Measurements from ENCODE around the gene TMEM97. TPM values are rescaled to one million over a fixed set of nuclear protein-coding genes. Genes with fewer than 3 reads are reported as not detected.

Gene TMEM97
- total RNA-seq, 1 donor from 2014 or later: 2.5 TPM

- peaks cover 33% of the 10 kb centered on the region for H3K4me1 ChIP-seq
- TF ChIP-seq CTCF (IDR thresholded peaks at IDR 0.05) (no peak), POLR2AphosphoS5 (IDR thresholded peaks at IDR 0.05; ENCODE audit: insufficient read depth in 1 of 2, low read depth in 1 of 2) (no peak)
- no peaks in the 10 kb centered on the region for H3K27me3 ChIP-seq
- no peaks in the 10 kb centered on the region for H3K9me3 ChIP-seq
- H3K27ac ChIP-seq: no peak overlapping the region
- H3K36me3 ChIP-seq: peaks cover 0 to 36% of the 10 kb centered on the region in 2 donors
- intact Hi-C loops (cut with DNase I): no loop called here
- no peak for DNase-seq (ENCODE audit: extremely low spot score in 2 of 2)
- H3K4me3 ChIP-seq: no peak overlapping the region
Observed at GRCh38 chr17:28331891-28332420, 13.0 kb downstream of the TMEM97 start.

DNA sequence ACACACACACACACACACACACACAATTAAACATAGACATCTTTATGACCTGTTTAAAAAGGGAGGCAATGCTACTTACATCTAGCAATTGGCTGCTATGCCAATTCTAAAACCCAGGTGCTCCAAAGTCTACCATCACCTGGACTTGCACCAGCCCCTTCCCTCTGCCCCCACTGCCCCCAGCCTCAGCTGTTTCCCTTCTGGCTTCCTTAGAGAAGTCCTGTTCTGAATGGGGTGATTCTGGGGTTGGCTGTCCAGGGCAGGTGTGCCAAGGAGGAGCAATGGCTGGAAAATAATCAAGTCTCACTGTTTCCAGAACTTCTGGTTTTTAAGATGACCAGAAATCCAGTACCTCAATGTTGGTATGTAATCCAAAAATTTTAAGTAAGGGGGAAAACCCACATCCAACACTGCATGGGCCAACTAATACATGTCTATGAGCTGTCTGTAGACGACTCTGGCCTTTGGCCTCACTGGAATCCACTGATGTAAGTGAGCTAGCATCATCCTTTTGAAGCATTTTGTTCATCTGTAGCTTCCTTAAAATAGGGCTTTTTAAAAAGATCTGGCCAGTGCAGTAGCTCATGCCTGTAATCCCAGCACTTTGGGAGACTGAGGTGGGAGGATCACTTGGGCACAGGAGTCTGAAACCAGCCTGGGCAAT, 14.2 kb downstream of the TMEM97 start:
- Histone ChIP-seq H3K36me3 (peaks cover 0 to 31% of the 10 kb centered on the region in 2 donors), H3K27me3 (no peaks in the 10 kb centered on the region), H3K4me1 (peaks cover 46% of the 10 kb centered on the region), H3K9me3 (no peaks in the 10 kb centered on the region), H3K27ac (no peak overlapping the region), H3K4me3 (no peak overlapping the region)
- no peak for TF ChIP-seq CTCF (IDR thresholded peaks at IDR 0.05)
- intact Hi-C loops (cut with DNase I): no loop called here
- no peak for DNase-seq (ENCODE audit: extremely low spot score in 2 of 2)

GRCh38 chr17:28334171-28334570, 15.2 kb downstream of the TMEM97 start:
- intact Hi-C loops (cut with DNase I): no loop called here
- no peak for DNase-seq (ENCODE audit: extremely low spot score in 2 of 2)
- peak overlapping the region; percentile 86 to 93 for H3K4me3 ChIP-seq

GRCh38 chr17:28334666-28335200, 15.7 kb downstream of the TMEM97 start:
- TF ChIP-seq CTCF (IDR thresholded peaks at IDR 0.05): no peak
- TF ChIP-seq POLR2AphosphoS5 (IDR thresholded peaks at IDR 0.05; ENCODE audit: insufficient read depth in 1 of 2, low read depth in 1 of 2): no peak
- TF ChIP-seq POLR2A (IDR thresholded peaks at IDR 0.05): no peak
- intact Hi-C loops (cut with DNase I): no loop called here
- no peaks in the 10 kb centered on the region for H3K9me3 ChIP-seq

More at GRCh38 chr17:28334171-28334570, 15.2 kb downstream of the TMEM97 start:
- Histone ChIP-seq H3K4me1 (peaks cover 55% of the 10 kb centered on the region), H3K27me3 (no peaks in the 10 kb centered on the region), H3K27ac (no peak overlapping the region), H3K9me3 (no peaks in the 10 kb centered on the region), H3K36me3 (peaks cover 0 to 22% of the 10 kb centered on the region in 2 donors)
- TF ChIP-seq POLR2AphosphoS5 (IDR thresholded peaks at IDR 0.05; ENCODE audit: insufficient read depth in 1 of 2, low read depth in 1 of 2) (no peak), CTCF (IDR thresholded peaks at IDR 0.05) (no peak), POLR2A (IDR thresholded peaks at IDR 0.05) (no peak)

More at GRCh38 chr17:28334666-28335200, 15.7 kb downstream of the TMEM97 start:
- H3K4me1 ChIP-seq: peaks cover 59% of the 10 kb centered on the region
- H3K27me3 ChIP-seq: no peaks in the 10 kb centered on the region
- DNase-seq (ENCODE audit: extremely low spot score in 2 of 2): no peak
- peak overlapping the region; percentile 86 to 93 for H3K4me3 ChIP-seq
- H3K36me3 ChIP-seq: peaks cover 0 to 22% of the 10 kb centered on the region in 2 donors
- H3K27ac ChIP-seq: peak overlapping the region; percentile 94
